Tibial nerve (tissue), 3 donors: ENCODE measurements around the gene ZNF230.
A peak's percentile ranks its signal among the peaks of the same experiment; 100 is the strongest.

Source experiments
- CTCF ChIP-seq, 5 experiments: fragments of 200-600 bp in 3 of 5; fragments of 450-650 bp in 2 of 5; sonication (generic) in 3 of 5; IDR thresholded peaks; one replicate each; pipeline ENCODE4 v1.5.1; 2016 to 2019; ENCODE audit warnings: antibody characterized with exemption in 5 of 5, mild to moderate bottlenecking in 3 of 5, moderate library complexity in 2 of 5
- POLR2A ChIP-seq, 2 donors: fragments of 450-650 bp; IDR thresholded peaks; one replicate each; pipeline ENCODE4 v1.6.1; 2017; ENCODE audit warnings: antibody characterized with exemption in 2 of 2, mild to moderate bottlenecking in 2 of 2, moderate library complexity in 2 of 2

GRCh38 chr19:44002566-44003460 is at the start of gene ZNF230:
- TF ChIP-seq CTCF (IDR thresholded peaks at IDR 0.05): no peak
- TF ChIP-seq POLR2A (IDR thresholded peaks at IDR 0.05): peak in 1 of 2 donors; percentile 18
